Myocyte (in vitro differentiated cells): ENCODE results near the gene GFRA1. TPM values are rescaled to one million over a fixed set of nuclear protein-coding genes. Genes with fewer than 3 reads are reported as not detected.

ENCODE experiments used
- DNase-seq: peaks from one replicate; pipeline ENCODE4 v3.0.0-alpha.2; 2012; ENCODE audit warnings: low read depth
- total RNA-seq: library from RNA; depleted of rRNA; stranded (reverse); fragments of >200 nt; gene quantifications from 2 replicates; pipeline ENCODE4 v1.2.3, GENCODE V29; 2014

Gene GFRA1
- total RNA-seq, 1 donor from 2014 or later: 12.9 TPM

DNA sequence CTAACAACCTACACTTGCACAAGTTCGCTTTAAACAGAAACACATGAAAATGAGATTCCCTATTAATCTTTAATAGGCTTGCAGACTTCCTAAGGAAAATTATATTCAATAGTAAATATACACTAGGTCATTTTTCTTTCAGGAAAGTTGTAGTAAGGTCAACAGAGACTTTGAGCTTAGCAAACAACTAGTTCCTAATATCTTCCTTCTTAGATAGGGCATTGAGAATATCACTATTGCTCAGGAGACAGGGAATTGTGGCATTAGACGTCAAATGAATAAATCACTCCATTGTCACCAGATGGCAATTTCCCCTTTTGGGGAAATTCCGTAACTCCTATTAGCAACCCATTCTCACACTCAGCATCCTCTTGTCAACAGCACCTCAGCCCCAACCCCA is 164.9 kb downstream of the GFRA1 start:
- no peak for DNase-seq

DNA sequence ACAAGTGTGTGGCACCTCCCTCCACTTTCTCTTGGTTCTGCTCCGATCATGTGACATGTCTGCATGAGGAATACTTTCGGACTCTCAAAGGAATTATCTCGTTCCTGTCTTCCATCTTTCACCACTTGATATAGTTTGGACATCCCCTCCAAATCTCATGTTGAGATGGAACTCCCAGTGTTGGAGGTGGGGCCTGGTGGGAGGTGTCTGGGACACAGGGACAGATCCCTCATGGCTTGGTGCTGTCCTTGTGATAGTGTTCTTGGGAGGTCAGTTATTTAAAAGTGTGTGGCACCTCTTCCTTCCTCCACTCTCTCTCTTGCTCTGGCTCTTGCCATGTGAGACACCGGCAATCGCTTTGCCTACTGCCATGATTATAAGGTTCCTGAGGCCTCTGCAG is 166.4 kb downstream of the GFRA1 start:
- no peak for DNase-seq

DNA sequence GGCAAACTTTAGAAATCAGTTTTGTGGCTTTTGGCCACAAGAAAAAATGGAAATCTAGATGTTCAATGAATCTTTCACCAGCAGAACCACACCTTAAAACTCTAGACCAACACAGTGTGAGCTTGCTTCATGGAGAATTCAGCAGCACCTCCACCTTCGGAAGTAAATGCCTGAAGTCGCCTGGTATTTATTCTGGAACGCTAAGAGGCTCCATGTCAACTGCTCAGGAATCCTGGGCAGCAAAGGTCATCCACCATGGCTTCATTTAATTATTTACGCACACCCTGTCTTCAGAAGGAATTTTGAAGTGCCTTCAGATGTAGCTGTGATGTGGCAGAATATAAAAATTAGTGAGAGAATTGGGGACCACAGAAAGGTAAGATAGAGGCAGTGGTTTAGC is 167.7 kb downstream of the GFRA1 start:
- DNase-seq: no peak

DNA sequence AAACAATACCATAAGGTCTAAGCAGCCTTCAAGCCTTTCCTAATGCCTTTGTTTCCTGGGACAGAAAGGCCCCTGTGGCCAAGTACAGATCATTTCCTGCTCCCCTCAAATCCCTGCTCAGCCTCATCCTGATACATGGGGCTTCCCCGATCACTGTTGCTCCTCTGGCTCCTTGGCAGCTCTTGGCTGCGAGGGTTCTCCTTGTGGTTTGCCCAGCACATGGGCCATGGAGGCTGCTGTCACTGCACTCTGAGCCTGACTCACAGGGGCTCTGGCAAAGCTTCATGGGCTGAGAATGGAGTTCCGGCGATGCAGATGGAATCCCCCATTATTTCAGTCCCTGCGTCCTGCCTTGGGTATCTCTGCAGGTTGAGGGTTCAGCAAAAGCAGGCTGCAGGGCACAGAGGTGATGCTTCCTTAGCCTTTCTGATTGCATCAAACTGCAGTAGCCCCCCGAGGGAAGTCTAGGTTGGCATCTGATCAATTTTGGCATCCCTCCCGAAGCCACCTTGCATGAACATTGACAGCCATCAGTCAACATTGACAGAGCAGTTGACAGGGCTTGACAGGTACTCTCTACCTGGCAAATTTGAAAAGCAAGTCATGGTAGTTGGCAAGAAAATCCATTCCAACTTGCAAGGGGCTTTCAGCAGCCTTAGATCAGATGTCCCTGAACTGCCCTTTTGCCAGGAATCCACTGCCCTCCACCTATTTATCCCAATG is 168.6 kb downstream of the GFRA1 start:
- peak; percentile 18 for DNase-seq

DNA sequence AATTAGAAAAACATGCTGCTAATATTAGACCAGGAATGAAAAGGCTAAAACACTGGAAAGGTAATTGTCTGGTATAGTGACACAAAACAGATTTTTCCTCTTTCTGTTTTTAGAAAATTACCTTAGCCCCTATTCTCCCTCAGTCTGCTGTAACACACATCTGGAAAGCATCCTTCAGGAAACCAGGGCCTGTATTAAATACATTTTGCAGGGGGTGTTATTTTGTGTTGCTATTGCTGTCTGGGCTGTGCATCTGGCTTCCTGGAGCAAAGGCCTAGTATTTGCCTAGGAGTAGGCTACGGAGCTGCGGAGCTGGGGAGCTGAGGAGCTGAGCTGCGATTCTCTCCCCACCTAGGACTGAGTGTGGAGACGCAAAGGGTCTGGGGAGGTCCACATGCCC is 169.3 kb downstream of the GFRA1 start:
- no peak for DNase-seq

DNA sequence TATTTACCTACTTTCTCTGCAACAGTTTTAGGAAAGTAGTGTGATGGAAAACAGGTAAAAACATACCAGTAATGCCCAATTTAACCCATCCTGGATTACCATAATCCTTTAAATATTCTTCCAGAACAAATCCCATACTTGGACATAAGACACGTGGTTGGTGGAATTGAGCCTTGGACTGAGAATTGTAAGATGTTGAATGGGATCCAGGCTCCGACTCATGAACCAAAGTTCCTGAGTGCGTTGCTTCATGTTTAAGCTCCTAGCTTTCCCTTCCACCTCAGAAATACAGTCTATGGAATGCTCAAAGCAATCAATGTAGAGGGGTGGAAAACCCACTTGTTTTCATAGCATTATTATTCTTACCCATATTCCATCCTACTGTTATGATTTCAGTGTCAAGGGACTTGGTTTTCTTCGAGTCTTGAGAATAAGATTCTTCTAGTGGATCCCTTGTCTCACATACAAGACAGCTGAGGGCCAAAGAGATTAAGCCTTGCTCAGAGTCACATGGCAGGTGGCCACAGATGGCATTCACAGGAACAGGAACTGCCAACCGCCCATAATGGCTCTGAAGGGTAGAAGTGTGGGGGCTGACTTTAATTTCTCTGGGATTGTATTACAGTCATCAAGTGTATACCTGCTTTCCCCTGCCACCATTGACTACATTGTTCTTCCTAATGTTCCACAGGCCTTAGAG is 171.2 kb downstream of the GFRA1 start:
- DNase-seq: peak; percentile 58

DNA sequence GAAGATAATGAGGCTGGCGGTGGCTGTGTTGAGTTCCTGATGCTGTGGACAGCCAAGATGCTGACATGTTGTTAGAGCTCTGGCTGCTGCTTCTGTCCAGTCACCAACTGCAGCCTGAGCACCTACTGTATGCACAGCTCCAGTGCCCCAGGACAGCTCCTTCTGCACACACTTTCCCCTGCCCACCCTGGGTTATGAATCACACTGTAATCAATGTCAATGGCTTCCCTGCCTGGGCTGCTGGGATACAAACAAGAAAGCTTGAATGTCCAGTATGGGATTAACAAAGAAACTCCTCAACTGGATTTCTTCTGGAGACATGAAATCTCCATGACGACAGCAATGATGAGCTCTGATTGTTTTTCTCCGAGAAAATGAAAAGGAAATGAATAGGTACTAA is 172.0 kb downstream of the GFRA1 start:
- no peak for DNase-seq

DNA sequence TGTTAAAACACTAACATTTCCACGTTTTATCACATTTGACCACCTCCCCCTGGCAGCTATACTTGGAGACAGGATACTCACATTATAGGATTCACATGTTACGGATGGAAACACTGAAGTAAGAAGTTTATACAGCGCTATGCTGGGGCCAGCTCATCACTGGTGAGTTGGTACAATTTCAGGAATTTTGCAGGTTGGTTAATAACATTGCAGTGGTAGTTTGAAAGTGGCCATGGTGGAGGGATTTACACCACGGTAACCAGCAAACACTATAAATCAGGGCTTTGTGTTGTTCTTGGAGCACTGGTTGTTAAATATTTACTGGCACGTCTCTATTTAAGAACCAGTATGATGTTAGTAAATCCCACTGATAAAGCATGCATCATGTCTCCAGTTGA is 174.0 kb downstream of the GFRA1 start:
- no peak for DNase-seq

DNA sequence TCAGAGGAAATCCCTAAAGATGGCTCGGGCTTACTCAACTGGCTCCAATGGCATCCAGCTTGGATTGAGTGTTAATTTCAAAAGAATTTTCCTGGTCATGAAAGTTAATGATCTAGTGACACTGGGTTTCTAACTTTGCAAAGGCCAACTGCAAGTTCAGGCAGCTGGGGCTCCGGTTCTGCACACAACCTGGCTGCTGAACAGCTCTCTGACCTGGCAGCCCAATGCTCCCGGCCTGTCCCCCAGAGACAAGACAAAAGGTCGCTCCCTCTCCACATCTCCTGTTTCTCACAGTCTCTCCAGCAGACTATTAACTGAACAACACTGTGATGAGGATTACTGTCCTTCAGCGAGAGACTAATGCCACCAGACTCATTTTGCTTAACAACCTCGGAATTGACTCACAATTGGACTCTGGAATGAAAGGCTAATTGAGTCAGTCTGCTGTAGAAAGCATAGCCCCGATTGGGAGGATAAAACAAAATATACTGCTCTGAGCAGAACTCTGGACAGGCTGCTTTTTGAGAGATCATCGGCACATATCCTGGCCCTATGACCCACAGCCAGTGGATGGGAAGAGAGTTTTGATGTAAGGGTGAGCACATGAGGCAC is 174.5 kb downstream of the GFRA1 start:
- DNase-seq: no peak

DNA sequence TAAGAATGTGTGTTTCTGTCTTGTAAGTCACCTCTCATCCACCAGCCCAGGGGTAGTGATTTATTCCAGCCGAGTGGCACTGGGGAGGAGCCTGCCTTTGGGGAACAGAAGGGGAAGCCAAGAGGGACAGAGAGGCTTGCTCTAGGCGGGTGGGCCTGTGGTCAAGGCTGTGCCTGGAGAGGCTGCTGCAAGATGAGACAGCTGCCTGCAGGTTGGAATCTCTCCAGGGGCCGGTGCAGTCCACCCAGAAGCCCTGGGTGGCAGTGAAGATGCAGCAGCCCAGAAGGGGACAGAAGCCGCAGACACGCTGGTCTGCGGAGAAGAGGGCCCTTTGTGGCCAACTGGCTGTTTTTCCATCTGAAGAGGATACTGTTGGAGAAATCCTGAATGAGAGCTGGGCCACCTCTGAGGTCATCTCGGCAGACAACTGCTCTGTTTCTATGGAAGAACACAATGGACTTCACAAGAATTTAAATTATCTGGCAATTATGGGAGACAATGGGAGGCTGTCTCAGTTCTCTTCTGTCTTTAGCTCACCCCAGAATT is 175.7 kb downstream of the GFRA1 start:
- DNase-seq: peak; percentile 89

DNA sequence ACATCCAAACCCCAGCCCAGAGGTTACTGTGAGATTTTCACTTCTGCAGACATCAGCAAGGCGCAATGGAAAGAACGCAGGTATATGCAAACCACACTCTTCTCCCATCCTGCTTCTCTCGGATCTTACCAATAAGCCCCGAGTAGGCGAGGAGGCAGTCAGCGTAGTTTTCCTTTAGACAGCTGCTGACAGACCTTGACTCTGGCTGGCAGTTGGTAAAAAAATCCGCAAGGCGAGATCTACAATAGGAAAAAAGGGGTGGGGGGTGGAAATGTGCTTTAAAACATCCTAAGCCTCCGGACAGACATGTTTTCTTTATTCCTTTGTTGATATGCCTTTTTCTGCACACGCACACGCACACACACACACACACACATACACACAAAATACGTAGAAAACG is 176.5 kb downstream of the GFRA1 start:
- no peak for DNase-seq

DNA sequence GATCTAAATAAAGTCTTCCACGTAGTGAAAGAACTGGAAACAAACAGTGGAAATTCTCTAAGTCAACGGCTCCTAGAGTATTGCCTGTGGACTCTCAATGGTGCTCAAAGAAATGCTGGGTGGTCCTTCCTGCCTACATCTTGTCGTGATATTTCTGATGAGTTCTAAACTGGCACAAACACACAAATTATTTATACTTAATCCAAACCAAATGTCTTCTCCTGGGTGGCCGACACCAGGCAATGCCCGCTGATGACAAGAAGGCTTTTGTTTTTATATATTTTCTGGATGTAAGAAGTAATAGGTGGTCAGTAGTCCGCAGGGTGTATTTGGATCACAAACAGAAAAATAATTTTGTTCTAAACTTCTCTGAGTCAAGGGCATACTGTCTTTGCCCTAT is 178.7 kb downstream of the GFRA1 start:
- no peak for DNase-seq

DNA sequence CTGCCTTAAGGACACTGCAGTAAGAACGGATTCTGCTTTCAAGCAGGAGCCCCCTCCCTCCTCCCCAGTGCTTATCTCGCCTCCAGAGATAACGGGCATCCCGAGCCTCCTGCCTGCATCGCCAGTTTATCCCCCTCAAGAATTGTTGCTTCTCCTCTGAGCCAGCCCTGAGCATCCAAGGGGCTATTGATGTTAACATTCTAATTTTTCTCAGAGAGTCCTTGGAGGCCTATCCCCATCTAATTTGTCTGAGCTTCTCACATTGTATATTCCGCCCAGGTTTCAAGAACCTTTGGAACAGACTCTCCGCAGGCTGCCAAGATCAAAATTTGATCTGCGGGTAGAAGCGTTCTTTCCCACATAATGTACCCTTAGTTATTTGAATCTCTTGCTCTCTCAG is 180.0 kb downstream of the GFRA1 start:
- DNase-seq: no peak

DNA sequence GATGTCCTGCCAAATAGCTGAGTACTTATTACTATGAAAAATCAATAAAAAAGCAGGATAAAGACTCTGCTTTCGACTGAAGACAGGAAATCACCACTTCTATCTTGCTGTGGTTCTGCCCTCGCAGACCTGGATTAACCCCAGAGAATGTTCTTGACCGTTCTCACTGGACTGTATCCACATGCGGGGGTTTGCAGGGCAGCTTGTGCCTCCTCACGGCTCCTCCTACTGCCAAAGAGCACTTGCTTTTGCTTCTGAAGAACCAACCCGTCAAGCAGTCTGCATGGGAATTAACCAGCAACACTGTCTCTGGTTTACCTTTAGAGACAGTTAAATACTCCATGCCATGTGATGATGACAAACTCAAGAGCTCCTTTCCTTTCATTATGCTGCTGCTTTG is 184.0 kb downstream of the GFRA1 start:
- no peak for DNase-seq

DNA sequence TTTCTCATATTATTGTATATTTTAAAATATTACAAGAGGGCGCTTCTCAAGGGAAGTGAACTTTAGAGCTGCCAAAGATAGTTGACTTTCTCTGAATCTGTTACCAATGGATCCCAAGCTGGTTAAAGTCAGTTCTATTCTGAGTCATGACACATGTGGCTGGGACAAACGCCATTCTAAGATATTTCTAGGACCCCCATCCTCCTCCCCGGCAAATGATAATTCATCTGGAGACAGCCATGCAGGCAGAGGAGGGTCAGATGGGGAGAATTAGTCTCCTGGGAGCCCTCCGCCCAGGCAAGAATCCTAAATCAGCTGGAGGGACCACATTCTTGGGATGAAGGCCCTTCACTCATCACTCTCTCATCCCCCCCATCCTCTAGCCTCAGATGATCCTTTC is 187.7 kb downstream of the GFRA1 start:
- DNase-seq: no peak

DNA sequence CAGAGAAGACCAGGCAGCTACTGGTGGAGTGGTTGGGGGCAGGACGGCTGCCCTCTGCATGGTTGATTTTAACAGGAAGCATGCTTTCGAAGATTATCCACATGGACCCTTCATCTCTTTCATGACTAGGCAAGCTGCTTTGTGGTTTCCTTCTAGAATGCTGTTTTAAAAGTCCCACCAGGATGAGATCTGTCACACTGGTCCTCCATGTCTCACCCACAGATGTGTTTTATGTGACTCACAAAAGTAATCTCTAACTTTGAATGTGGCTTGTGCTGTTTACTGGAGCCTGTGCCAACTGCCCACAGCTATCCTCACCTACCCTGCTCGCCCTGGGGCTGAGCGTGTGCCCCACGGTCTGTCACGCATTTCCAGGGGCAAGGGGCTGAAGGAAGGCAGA is 188.8 kb downstream of the GFRA1 start:
- peak; percentile 12 for DNase-seq

DNA sequence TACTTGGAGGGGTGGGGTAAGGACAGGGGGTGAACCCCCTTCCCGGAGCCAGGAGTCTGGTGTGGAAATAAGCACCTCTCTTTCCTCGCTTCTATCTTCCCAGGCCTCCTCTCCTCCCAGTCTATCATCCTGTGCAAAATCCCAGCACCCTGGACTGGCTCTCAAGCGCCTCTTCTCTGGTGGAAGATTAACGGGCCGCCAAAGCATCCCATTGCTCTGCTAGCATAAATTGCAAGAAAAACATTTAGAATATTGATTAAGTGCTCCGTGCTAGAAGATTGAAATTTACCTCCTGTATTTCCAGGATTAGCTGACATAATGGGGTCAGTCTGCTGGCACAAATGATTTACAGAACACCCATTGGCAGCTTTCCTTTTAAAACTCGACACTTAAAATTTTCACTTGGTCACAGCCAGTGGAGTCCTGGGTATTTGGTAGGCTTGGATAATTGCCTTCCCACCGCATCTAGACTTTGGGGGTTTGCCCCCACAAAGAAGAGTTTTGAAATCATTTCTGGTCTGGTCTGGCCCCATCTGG is 189.7 kb downstream of the GFRA1 start:
- no peak for DNase-seq

DNA sequence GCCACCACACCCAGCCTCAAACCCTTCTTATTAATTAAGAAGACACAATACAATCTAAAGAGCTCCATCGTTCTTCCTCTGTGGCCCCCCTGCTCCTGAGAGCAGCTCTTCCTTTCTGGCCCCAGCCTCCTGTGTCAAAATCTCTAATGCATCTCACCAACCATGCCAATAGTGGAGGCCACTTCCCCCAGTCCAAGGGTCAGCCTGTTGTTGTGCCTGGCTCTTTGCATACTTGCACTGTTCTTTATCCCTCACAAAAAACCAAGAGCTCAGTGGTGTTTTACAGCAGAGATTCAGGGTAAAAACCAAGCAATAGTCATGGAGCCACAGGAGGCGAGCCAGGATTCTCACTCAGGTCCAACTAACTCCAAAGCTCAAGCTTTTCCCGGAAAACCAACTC is 190.2 kb downstream of the GFRA1 start:
- DNase-seq: no peak

DNA sequence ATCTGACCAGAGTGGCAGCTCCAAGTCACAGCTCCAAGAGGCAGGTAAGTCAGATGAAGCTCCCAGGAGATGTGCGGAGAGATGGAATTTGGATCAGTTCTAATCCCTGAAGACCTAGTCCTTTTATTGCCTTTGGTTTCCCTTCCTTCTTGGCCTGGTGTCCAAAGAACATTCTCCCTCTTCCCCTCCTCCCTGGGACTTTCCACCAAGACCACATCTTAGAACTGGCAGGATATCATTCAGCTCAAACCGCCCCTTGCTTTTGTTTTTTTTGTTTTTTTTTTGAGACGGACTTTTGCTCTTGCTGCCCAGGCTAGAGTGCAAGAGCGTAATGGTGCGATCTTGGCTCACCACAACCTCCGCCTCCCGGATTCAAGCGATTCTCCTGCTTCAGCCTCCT is 190.8 kb downstream of the GFRA1 start:
- DNase-seq: no peak

DNA sequence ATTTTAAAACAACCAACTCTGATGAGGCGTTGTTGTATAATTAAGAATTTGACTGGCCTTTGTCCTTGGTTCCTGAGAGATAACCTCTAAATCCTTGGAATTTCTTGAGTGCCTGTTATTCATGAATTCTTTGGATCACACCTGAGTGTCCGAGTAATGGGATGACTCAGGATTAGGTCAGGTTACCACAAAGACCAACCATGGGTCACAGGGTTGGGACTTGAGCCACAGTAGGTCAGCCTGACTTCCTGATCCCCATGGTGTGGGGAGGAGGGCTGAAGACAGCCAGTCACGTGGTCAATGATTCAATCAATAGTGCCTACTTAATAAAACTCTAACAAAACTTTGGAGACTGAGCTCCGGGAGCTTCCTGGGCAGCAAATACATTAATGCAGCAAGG is 192.5 kb downstream of the GFRA1 start:
- DNase-seq: peak; percentile 15

DNA sequence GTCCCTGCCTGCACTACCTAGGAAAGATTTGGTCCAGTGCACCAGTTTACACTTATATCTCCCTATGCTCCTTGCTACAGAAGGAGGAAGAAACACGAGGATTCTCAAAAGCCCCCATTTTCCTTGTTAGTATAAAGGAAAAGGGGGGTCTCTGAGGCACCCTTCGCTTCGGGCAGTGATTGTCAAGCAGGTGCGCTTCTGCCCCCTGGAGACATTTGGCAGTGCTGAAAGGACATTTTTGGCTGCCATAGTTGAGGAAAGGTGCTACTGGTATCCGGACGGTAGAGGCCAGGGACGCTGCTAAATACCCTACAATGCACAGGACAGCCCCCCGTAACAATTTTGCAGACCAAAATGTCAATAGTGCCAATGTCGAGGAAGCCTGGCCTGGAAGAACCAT is 193.7 kb downstream of the GFRA1 start:
- no peak for DNase-seq

DNA sequence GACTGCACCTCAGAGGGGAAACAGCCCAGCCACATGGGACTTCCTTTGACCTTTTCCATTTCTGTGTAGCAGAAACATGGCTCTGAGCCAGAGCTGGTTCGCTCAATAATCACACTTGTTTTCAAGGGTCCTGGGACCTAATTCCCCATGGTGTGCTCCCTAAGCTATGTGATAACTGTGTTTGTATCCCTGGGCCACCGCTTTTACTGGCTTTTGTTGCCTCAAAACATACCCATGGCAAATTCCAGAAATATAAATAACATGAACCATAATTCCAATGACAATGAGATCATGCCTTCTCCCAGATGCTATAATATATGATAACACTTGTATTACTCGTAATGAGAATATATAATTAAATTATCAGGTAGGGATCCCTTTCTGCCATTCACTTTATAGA is 196.4 kb downstream of the GFRA1 start:
- no peak for DNase-seq
